HG03095 (cell line): ENCODE results near the gene KLF14.
"Not testable (repeated sequence)": the region's sequence is repeated elsewhere in the genome, so short reads cannot be mapped to it uniquely, and the experiment has no call there.

Experiments used
- ATAC-seq: cut with Tn5 transposase; IDR thresholded peaks from one replicate; pipeline ENCODE4 v1.9.1; 2021; ENCODE audit warnings: moderate library complexity; ENCODE audit not compliant: unreplicated experiment

KLF14 gene

GRCh38 chr7:130733931-130734814 is at the start of gene KLF14:
Gene KLF14, minus strand, starts transcription at chr7:130734207. Its CDS starts 174 bp downstream, at chr7:130734033.
- ATAC-seq: no peak

- no peak for ATAC-seq
Measured at GRCh38 chr7:130781346-130781745, 47.3 kb upstream of the KLF14 start.

- ATAC-seq: no peak
Measured at GRCh38 chr7:130777426-130777825, 43.4 kb upstream of the KLF14 start.

- not testable (repeated sequence) for ATAC-seq
Measured at GRCh38 chr7:130772456-130772855, 38.4 kb upstream of the KLF14 start.

GRCh38 chr7:130768854-130769253 is 34.8 kb upstream of the KLF14 start:
- ATAC-seq: no peak

GRCh38 chr7:130764569-130764968 is 30.6 kb upstream of the KLF14 start:
- not testable (repeated sequence) for ATAC-seq

- ATAC-seq: no peak
Measured at GRCh38 chr7:130758429-130759056, 24.5 kb upstream of the KLF14 start.

- no peak for ATAC-seq
Measured at GRCh38 chr7:130756316-130756715, 22.3 kb upstream of the KLF14 start.

- no peak for ATAC-seq
Measured at GRCh38 chr7:130752424-130752823, 18.4 kb upstream of the KLF14 start.

DNA sequence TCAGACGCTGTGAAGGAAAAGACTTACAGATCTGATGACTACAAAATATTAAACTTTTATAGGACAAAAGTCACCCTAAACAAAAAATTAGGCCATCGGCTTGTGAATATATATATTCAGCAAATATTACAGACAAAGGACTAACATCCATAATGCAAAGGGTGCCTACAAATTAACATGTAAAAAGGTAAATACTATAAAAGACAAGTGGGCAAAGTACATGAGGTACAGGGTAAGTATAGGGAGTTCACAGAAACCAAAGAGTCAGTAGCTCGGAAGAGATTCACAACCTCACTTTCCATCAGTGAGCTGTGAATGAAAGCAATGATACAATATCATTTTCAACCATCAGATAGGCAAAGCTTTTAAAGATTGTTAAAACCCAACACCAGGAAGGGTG is 16.7 kb upstream of the KLF14 start:
- no peak for ATAC-seq

DNA sequence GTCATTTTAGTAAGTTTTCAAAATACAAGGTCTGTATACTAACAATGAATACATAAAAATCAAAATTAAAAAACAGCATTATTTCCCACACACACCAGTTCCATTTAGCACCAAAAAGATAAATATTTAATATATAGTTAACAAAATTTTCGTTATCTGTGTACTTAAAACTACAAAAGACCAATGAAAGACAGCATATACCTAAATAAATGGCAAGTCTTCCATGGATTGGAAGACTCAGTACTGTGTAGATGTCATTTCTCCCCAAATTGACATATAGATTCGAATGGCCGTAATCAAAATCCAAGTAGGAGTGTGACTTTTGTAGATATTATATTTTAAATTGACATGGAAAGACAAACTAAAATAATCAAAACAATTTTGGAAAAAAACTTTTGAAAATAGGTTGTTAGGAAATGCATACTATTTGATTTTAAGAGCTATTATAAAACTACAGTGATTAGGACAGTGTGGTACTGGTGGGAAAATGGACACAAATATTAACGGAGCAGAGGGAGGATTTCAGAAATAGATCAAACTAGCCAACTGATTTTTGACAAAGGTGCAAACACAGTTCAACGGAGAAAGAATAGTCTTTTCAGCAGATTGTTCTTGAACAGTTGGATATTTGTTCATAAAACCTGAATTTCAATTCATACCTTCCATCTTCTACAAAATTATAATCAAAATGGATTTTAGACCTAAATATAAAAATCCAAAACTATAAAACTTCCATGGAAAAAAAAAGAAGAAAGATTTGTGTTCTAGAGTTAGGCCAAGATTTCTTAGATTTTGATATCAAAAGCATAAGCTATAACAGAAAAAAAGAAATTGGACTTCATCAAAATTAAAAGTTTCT is 14.8 kb upstream of the KLF14 start:
- ATAC-seq: no peak

DNA sequence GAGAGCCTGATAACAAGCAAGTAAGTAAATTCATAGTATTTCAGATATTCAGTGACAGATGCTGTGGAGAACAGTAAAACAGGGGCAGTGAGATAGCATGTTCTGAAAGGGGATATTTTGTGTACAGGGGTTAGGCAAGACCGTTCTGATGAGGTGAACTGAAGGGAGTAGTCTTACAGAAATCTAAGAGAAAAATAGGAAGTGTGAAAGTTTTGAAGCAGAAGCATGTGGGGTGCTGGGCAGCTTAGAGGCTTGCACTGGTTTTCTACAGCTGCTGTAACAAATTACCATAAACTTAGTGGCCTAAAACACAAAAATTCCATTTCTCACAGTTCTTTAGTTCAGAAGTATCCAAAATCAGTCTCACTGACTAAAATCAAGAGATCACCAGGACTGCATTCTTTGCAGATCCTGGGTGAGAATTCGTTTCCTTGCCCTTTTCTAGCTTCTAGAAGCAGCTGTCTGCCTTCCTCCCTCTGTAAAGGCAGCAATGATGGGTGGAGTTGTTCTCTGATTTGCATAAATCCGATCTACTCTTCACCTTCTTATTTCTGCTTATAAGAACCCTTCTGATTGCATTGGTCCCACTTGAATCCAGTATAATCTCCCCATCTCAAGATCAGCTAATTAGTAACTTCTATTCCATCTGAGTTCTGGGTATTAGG is 7.5 kb upstream of the KLF14 start:
- ATAC-seq: no peak

GRCh38 chr7:130740606-130741005 is 6.6 kb upstream of the KLF14 start:
- ATAC-seq: no peak

GRCh38 chr7:130736298-130736900 is 2.4 kb upstream of the KLF14 start:
- ATAC-seq: no peak

- no peak for ATAC-seq
Measured at GRCh38 chr7:130734815-130735716, 1.1 kb upstream of the KLF14 start.

GRCh38 chr7:130732980-130733930 is 752 bp downstream of the KLF14 start:
- no peak for ATAC-seq

GRCh38 chr7:130723784-130724183 is 10.2 kb downstream of the KLF14 start:
- ATAC-seq: no peak
